Ovary (tissue), 9 donors: ENCODE results near the gene RHBDL1. TPM values are rescaled to one million over a fixed set of nuclear protein-coding genes. Genes with fewer than 3 reads are reported as not detected.

Experiments
- DNase-seq, 5 donors: peaks; one replicate each; pipeline ENCODE4 v3.0.0-alpha.2; 2019 to 2020
- H3K27ac ChIP-seq, 2 donors: fragments of 200-600 bp; one replicate each; pipeline versions ENCODE4 v1.5.1 to v1.8.0; 2019 to 2022
- H3K27me3 ChIP-seq: fragments of 200-600 bp; one replicate; pipeline ENCODE4 v1.8.0; 2022
- H3K36me3 ChIP-seq: fragments of 200-600 bp; sonication (generic); one replicate; pipeline ENCODE4 v1.5.1; 2019
- H3K4me1 ChIP-seq: one replicate; pipeline ENCODE4 v1.8.1; 2013; ENCODE audit warnings: mild to moderate bottlenecking, moderate library complexity; ENCODE audit not compliant: insufficient read depth
- H3K4me3 ChIP-seq: fragments of 200-600 bp; sonication (generic); one replicate; pipeline ENCODE4 v1.5.1; 2017
- H3K9me3 ChIP-seq, 2 donors: fragments of 200-600 bp in 1 of 2; sonication (generic) in 1 of 2; one replicate each; pipeline versions ENCODE4 v1.5.1 to v1.8.1; 2013 to 2019; ENCODE audit warnings: mild to moderate bottlenecking in 1 of 2, moderate library complexity in 1 of 2
- CTCF ChIP-seq, 3 donors: fragments of 450-650 bp in 2 of 3; fragments of 200-600 bp in 1 of 3; IDR thresholded peaks; one replicate each; pipeline versions ENCODE4 v1.5.1 to v1.8.0; 2016 to 2022; ENCODE audit warnings: antibody characterized with exemption in 3 of 3, mild to moderate bottlenecking in 1 of 3
- EP300 ChIP-seq: sonication (generic); formaldehyde crosslinking; IDR thresholded peaks from one replicate; pipeline ENCODE4 v1.6.1; 2017; ENCODE audit warnings: antibody characterized with exemption
- POLR2A ChIP-seq: fragments of 450-650 bp; IDR thresholded peaks from one replicate; pipeline ENCODE4 v1.6.1; 2017; ENCODE audit warnings: antibody characterized with exemption, mild to moderate bottlenecking, moderate library complexity
- WGBS, 3 donors: extraction: QIAGEN DNeasy Blood & Tissue Kit in 1 of 3; methylation state at CpG; one replicate each; pipeline versions ENCODE4 v1.1.5 to v1.1.7; 2013 to 2017; 5-methylcytosine and 5-hydroxymethylcytosine counted together
- intact Hi-C, 4 donors: fragments of 100-400 bp; cut with DNase I; formaldehyde crosslinking; loops; one replicate each; pipeline versions ENCODE4 v1.11.0 to v1.15.1; 2022 to 2023
- polyA plus RNA-seq, 2 donors: library from polyadenylated mRNA; stranded (reverse); fragments of 200-250 nt in 1 of 2; fragments of 350-450 nt in 1 of 2; fragmentation: Illumina TruSeq in 1 of 2; extraction: RNeasy Lipid Tissue Mini Kit (QIAGEN cat#74804) in 1 of 2; gene quantifications; one replicate each; pipeline ENCODE4 v1.2.3, GENCODE V29; 2013 to 2014
- total RNA-seq, 7 donors: library from RNA; depleted of rRNA in 2 of 7; stranded (reverse); fragments of >200 nt in 2 of 7; fragmentation: NEBNext Ultra II Directional in 3 of 7; extraction: Animal tissue kit (Norgen Biotek cat#: 25700) in 3 of 7; gene quantifications; one replicate each; pipeline versions ENCODE4 v1.1.0 to v1.2.4, GENCODE V29; 2016 to 2023
- donor health status: DM: no; HTN: no; CAD: no; lungs with moderate emphysema.
- donor health status: DM: no; HTN: no; CAD: no.
- donor health status: Bipolar disorder and iron deficiency.
- donor health status: DM: yes; HTN: yes; CAD: no.
- donor health status: DM: no; HTN: no; CAD: no.
- donor health status: DM: yes; HTN: yes; CAD: no.

Gene RHBDL1
- total and polyA plus RNA-seq, 9 donors = 0.50 to 4.3 (median 1.4) TPM; not detected in 1

GRCh38 chr16:704552-705380 is 29.3 kb downstream of the RHBDL1 start:
- DNase-seq = no peak
- Histone ChIP-seq H3K27ac (no peak overlapping the region), H3K4me3 (no peak overlapping the region), H3K4me1 (peaks cover under 1% of the 10 kb centered on the region), H3K27me3 (peaks cover 9% of the 10 kb centered on the region), H3K36me3 (no peaks in the 10 kb centered on the region), H3K9me3 (no peaks in the 10 kb centered on the region)
- 8 to 11% (median 9%) methylated on average over 42 to 50 of the region's 50 CpGs for WGBS, 3 donors
- intact Hi-C loops = no loop called here
- no peak for TF ChIP-seq POLR2A
- no peak for TF ChIP-seq CTCF (IDR thresholded peaks at IDR 0.05)
- no peak for TF ChIP-seq EP300

DNA sequence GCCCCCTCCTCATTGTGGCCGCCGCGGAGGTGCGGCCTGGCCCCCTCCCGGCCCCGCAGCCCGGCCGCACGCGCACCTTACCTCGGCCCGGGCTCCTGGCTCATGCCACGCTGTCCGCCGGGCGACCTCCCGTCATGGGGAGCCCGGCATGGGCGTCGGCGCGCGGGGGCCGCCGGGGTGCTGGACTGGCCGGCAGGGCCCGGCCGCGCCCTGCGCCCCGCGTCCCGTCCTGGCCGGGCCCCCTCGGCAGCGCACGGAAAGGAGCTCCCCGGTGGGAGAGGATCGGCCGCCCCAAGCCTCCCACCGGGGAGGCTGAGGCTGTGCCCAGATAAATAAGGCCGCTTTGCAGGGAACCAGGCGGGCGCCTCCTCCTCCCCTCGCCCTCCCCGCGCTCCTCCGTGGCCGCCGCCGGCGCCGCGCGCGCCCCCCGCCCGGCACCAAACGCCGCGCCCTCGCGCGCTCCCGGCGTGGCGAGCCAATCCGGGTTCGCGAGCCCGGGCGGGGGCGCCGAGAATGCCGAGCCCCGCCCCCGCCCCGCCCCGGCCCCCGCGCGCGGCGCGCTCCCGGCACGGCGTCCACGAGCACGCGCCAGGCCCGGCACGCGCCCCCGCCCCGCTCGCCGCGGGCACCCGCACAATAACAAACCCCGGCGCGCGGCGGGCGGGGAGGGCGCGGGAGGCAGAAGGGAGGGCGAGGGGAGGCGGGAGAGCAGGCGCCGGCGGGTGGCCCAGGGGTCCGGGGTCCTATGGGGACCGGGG is 30.1 kb downstream of the RHBDL1 start, which contains the start of gene FBXL16:
FBXL16 (minus strand) TSS at position 371 of the 758 bp plus-strand sequence. CDS start 8,396 bp downstream, outside the sequence.
- no peak for TF ChIP-seq EP300
- no peak for TF ChIP-seq CTCF (IDR thresholded peaks at IDR 0.05)
- no peak for TF ChIP-seq POLR2A
- no peak within 1 kb of the TSS for H3K27ac ChIP-seq
- intact Hi-C loops = no loop called here
- no peak for DNase-seq
- WGBS, 3 donors = 0 to 1% (median 1%) methylated on average over 17 to 113 of the region's 115 CpGs
- H3K9me3 ChIP-seq = no peaks in the 10 kb centered on the region
- H3K27me3 ChIP-seq = peaks cover 9% of the 10 kb centered on the region
- no peak within 1 kb of the TSS for H3K4me3 ChIP-seq
- peaks cover 1% of the 10 kb centered on the region for H3K4me1 ChIP-seq
- no peaks in the 10 kb centered on the region for H3K36me3 ChIP-seq

GRCh38 chr16:706189-707061 is 31.0 kb downstream of the RHBDL1 start:
- TF ChIP-seq EP300 (no peak), POLR2A (no peak), CTCF (IDR thresholded peaks at IDR 0.05) (no peak)
- Histone ChIP-seq H3K4me3 (no peak overlapping the region), H3K4me1 (peaks cover 1% of the 10 kb centered on the region), H3K9me3 (no peaks in the 10 kb centered on the region), H3K27me3 (peaks cover 9% of the 10 kb centered on the region), H3K27ac (no peak overlapping the region), H3K36me3 (no peaks in the 10 kb centered on the region)
- no peak for DNase-seq
- WGBS, 3 donors = 2% methylated on average over 45 to 49 of the region's 49 CpGs
- intact Hi-C loops = no loop called here

DNA sequence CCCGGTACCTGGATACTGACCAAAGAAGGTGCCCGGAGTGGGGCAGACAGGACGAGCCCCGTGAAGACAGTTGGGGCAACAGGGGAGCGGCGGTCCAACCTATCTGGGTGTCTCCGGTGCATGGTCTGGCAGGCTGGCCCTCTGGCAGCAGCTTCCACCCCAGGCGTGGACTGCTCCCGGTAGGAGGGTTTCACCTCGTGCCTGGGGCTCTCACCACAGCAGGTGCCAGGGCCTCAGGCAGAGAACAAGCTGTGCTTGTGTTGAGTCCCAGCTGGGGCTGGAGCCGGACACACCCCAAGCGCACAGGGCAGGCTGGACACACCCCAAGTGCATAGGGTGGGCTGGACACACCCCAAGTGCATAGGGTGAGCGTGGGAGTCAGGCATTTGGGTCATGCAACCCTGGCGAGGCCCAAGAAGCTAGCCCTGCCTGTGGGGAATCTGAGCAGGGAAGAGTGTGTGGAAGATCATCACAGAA is 31.6 kb downstream of the RHBDL1 start:
- Histone ChIP-seq H3K9me3 (no peaks in the 10 kb centered on the region), H3K4me3 (no peak overlapping the region), H3K27ac (no peak overlapping the region), H3K4me1 (peaks cover 1% of the 10 kb centered on the region), H3K36me3 (no peaks in the 10 kb centered on the region), H3K27me3 (peaks cover 9% of the 10 kb centered on the region)
- DNase-seq = no peak
- WGBS, 3 donors = 22 to 35% (median 33%) methylated on average over 14 of the region's 14 CpGs
- no peak for TF ChIP-seq EP300
- no peak for TF ChIP-seq CTCF (IDR thresholded peaks at IDR 0.05)
- TF ChIP-seq POLR2A = no peak
- intact Hi-C loops = no loop called here
